Measurements from ENCODE around the gene PPIL4. TPM values are rescaled to one million over a fixed set of nuclear protein-coding genes. Genes with fewer than 3 reads are reported as not detected.
A peak's percentile ranks its signal among the peaks of the same experiment; 100 is the strongest.
"Not testable (repeated sequence)": the region's sequence is repeated elsewhere in the genome, so short reads cannot be mapped to it uniquely, and the experiment has no call there.

Gene PPIL4
- total and polyA plus RNA-seq, 10 of the 15 experiments (the other 5 are each of a cell fraction or from before 2014, with no cell fraction given), result 8.0 to 28.4 (median 24.3) TPM

DNA sequence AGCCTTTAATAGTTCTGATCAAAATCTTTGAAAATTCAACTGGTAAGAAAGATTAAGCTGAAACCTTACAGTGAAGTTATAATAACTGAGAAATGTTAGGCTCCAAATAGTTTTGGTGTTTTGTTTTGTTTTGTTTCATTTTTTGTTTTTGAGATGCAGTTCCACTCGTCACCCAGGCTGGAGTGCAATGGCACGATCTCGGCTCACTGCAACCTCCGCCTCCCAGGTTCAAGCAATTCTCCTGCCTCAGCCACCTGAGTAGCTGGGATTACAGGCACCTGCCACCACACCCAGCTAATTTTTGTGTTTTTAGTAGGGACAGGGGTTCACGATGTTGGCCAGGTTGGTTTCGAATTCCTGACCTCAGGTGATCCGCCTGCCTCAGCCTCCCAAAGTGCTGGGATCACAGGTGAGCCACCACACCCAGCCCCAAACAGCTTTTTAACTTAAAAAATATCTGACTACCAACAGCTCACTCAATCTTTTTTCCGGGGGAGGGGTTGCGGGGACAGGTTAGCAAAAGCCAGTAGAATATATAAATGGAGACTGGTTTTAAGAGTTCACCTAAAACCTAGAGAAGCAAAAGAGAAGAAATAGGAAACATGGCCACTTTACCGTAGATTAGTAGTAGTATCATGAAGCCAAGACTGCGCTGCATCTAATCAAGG is 50.4 kb downstream of the PPIL4 start:
- H3K4me3 ChIP-seq; FAIRE-seq; DNase-seq (ENCODE audit: low read depth, low spot score); H4K20me1 ChIP-seq (ENCODE audit: control insufficient read depth, insufficient read depth); in situ Hi-C loops (cut with MboI); H3K27me3 ChIP-seq (replicated peaks in 1 of 2; ENCODE audit: control insufficient read depth in 2 of 2, insufficient read depth in 2 of 2, low read length in 1 of 2); H2AFZ ChIP-seq (ENCODE audit: control insufficient read depth, low read depth, low read length); H3K79me2 ChIP-seq (ENCODE audit: control insufficient read depth, insufficient read depth, low read length); intact Hi-C loops (cut with micrococcal nuclease; ENCODE audit: unreplicated experiment); H3K9me3 ChIP-seq (replicated peaks; ENCODE audit: control insufficient read depth, insufficient read depth, low read length); H3K36me3 ChIP-seq (ENCODE audit: control insufficient read depth in 2 of 2, insufficient read depth in 2 of 2, low read length in 1 of 2): not testable (repeated sequence)
- ATAC-seq, result peak; percentile 12; the same call in 2 of the 3 replicates
- ChIA-PET POLR2A (interaction anchor here (0.7 to 1.2 kb wide), 6 partner anchors 19 to 420 kb away, joined by 3 to 8 read pairs (median 4); no protein-coding TSS in a partner anchor), RAD21 (ENCODE audit: unreplicated experiment) (interaction anchor here (0.7 to 2.1 kb wide), 16 partner anchors 9 to 71 kb away, joined by 3 to 18 read pairs (median 5); no protein-coding TSS in a partner anchor), CTCF (interaction anchor here (0.6 to 5.2 kb wide), 7 partner anchors 8 to 31 kb away, joined by 3 to 54 read pairs (median 5); no protein-coding TSS in a partner anchor), SMC1A (ENCODE audit: uncharacterized antibody, unreplicated experiment) (interaction anchor here (0.8 to 4.0 kb wide), 10 partner anchors 8 to 157 kb away, joined by 3 to 40 read pairs (median 5); no protein-coding TSS in a partner anchor)
- H3K27ac ChIP-seq (ENCODE audit: control insufficient read depth, insufficient read depth), result peak overlapping the region; percentile 64
- H3K4me1 ChIP-seq (ENCODE audit: control insufficient read depth, insufficient read depth, low read length), result peaks cover 35% of the 10 kb centered on the region
- H3K9ac ChIP-seq (ENCODE audit: control insufficient read depth, insufficient read depth, low read length), result 0 out of 2 replicates have a peak overlapping the region, but pooled peaks have one; percentile 7
- H3K4me2 ChIP-seq (ENCODE audit: control insufficient read depth, insufficient read depth), result peak overlapping the region; percentile 53; the same call in 1 of the 2 replicates
- WGBS (ENCODE audit: insufficient coverage, insufficient replicate concordance, low lambda C conversion rate, missing lambda C conversion rate), result 61% methylated on average over 11 of the region's 11 CpGs
- BruUV-seq (replicated peaks), result TSS peak; percentile 97
- TF ChIP-seq HDGF (IDR thresholded peaks at IDR 0.05), result 0 out of 2 replicates have a peak, but pooled peaks have one; percentile 40
- TF ChIP-seq, protein P1, sequence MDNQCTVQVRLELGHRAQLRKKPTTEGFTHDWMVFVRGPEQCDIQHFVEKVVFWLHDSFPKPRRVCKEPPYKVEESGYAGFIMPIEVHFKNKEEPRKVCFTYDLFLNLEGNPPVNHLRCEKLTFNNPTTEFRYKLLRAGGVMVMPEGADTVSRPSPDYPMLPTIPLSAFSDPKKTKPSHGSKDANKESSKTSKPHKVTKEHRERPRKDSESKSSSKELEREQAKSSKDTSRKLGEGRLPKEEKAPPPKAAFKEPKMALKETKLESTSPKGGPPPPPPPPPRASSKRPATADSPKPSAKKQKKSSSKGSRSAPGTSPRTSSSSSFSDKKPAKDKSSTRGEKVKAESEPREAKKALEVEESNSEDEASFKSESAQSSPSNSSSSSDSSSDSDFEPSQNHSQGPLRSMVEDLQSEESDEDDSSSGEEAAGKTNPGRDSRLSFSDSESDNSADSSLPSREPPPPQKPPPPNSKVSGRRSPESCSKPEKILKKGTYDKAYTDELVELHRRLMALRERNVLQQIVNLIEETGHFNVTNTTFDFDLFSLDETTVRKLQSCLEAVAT (IDR thresholded peaks at IDR 0.05), result peak; percentile 83

DNA sequence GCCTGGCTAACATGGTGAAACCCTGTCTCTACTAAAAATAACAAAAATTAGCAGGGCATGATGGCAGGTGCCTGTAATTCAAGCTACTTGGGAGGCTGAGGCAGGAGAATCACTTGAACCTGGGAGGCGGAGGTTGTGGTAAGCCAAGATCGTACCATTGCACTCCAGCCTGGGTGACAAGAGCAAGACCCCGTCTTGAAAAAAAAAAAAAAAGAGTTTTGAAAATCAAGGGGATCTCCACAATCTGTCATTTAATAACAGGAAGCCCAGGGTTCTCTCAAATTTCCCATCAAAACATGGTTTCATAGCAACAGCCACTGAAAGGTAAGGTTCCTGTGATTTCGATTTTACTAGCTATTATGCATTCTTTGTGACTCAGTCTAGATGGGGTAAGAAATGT is 51.0 kb downstream of the PPIL4 start:
- DNase-seq (ENCODE audit: low read depth, low spot score); H2AFZ ChIP-seq (ENCODE audit: control insufficient read depth, low read depth, low read length); H3K79me2 ChIP-seq (ENCODE audit: control insufficient read depth, insufficient read depth, low read length); H3K9me3 ChIP-seq (replicated peaks; ENCODE audit: control insufficient read depth, insufficient read depth, low read length); H3K27me3 ChIP-seq (replicated peaks in 1 of 2; ENCODE audit: control insufficient read depth in 2 of 2, insufficient read depth in 2 of 2, low read length in 1 of 2); H3K36me3 ChIP-seq (ENCODE audit: control insufficient read depth in 2 of 2, insufficient read depth in 2 of 2, low read length in 1 of 2); intact Hi-C loops (cut with micrococcal nuclease; ENCODE audit: unreplicated experiment); H4K20me1 ChIP-seq (ENCODE audit: control insufficient read depth, insufficient read depth); BruUV-seq (replicated peaks); in situ Hi-C loops (cut with MboI); H3K4me3 ChIP-seq: not testable (repeated sequence)
- peak; percentile 71 for FAIRE-seq
- WGBS (ENCODE audit: insufficient coverage, insufficient replicate concordance, low lambda C conversion rate, missing lambda C conversion rate), result 0% methylated on average over 4 of the region's 4 CpGs
- peak overlapping the region; percentile 53 for H3K4me2 ChIP-seq (ENCODE audit: control insufficient read depth, insufficient read depth)
- H3K4me1 ChIP-seq (ENCODE audit: control insufficient read depth, insufficient read depth, low read length), result peaks cover 40% of the 10 kb centered on the region
- peak overlapping the region; percentile 64 for H3K27ac ChIP-seq (ENCODE audit: control insufficient read depth, insufficient read depth)
- CTCF ChIA-PET, result interaction anchor here (0.6 to 5.2 kb wide), 6 partner anchors 9 to 30 kb away, joined by 3 to 54 read pairs (median 5); no protein-coding TSS in a partner anchor
- SMC1A ChIA-PET (ENCODE audit: uncharacterized antibody, unreplicated experiment), result interaction anchor here (0.8 to 4.0 kb wide), 10 partner anchors 8 to 156 kb away, joined by 3 to 40 read pairs (median 5); no protein-coding TSS in a partner anchor
- H3K9ac ChIP-seq (ENCODE audit: control insufficient read depth, insufficient read depth, low read length), result 0 out of 2 replicates have a peak overlapping the region, but pooled peaks have one; percentile 16
- RAD21 ChIA-PET (ENCODE audit: unreplicated experiment), result interaction anchor here (0.7 to 2.1 kb wide), 13 partner anchors 9 to 70 kb away, joined by 3 to 18 read pairs (median 5); no protein-coding TSS in a partner anchor
- ATAC-seq, result peak; percentile 85
- POLR2A ChIA-PET, result interaction anchor here (0.7 to 1.2 kb wide), 10 partner anchors 18 to 523 kb away, joined by 3 to 8 read pairs (median 4); no protein-coding TSS in a partner anchor
- 0 out of 2 replicates have a peak, but pooled peaks have one; percentile 20 for TF ChIP-seq CBX5 (IDR thresholded peaks at IDR 0.05; ENCODE audit: low read depth)
- peak; percentile 31; the same call in 1 of the 2 replicates for TF ChIP-seq IRF4 (IDR thresholded peaks at IDR 0.05; ENCODE audit: low read depth, low read length)
- TF ChIP-seq PAX8 (IDR thresholded peaks at IDR 0.05), result 0 out of 2 replicates have a peak, but pooled peaks have one; percentile 31
- TF ChIP-seq JUNB (IDR thresholded peaks at IDR 0.05), result peak; percentile 87
- TF ChIP-seq FOXK2 (IDR thresholded peaks at IDR 0.05), result peak; percentile 37; the same call in 1 of the 2 replicates
- TF ChIP-seq ZNF207 (IDR thresholded peaks at IDR 0.05; ENCODE audit: borderline replicate concordance), result peak; percentile 49; the same call in 1 of the 2 replicates
- 0 out of 2 replicates have a peak, but pooled peaks have one; percentile 34 for TF ChIP-seq ZNF24 (IDR thresholded peaks at IDR 0.05)
- peak; percentile 54 for TF ChIP-seq MTA2 (IDR thresholded peaks at IDR 0.05; ENCODE audit: low read depth)
- TF ChIP-seq EED (IDR thresholded peaks at IDR 0.05; ENCODE audit: low read depth), result peak; percentile 32; the same call in 1 of the 2 replicates
- TF ChIP-seq GATAD2B (conservative IDR thresholded peaks at IDR 0.05; ENCODE audit: low read depth), result 0 out of 2 replicates have a peak, but pooled peaks have one; percentile 39
- TF ChIP-seq ETV6 (conservative IDR thresholded peaks at IDR 0.05 in 1 of 2, IDR thresholded peaks at IDR 0.05 in 1 of 2; ENCODE audit: borderline replicate concordance in 1 of 2, low read depth in 1 of 2), result peak in 1 of 2 experiments; percentile 26; a peak in 1 of 4 replicates
